G401.6 (cell line): ENCODE results near the gene CIDEC.
"Not testable (repeated sequence)": the region's sequence is repeated elsewhere in the genome, so short reads cannot be mapped to it uniquely, and the experiment has no call there.

Experiments
- FAIRE-seq: peaks from 2 replicates; lab custom pipeline; 2012; peaks lifted over from hg19 to GRCh38; lab: Jason Lieb, UNC

CIDEC gene

GRCh38 chr3:9901967-9902366, 21.9 kb upstream of the CIDEC start:
- no peak for FAIRE-seq

- FAIRE-seq, result not testable (repeated sequence)
Observed at GRCh38 chr3:9900965-9901415, 20.9 kb upstream of the CIDEC start.

GRCh38 chr3:9899289-9899791, 19.3 kb upstream of the CIDEC start:
- no peak for FAIRE-seq

GRCh38 chr3:9898467-9899241, 18.6 kb upstream of the CIDEC start:
- no peak for FAIRE-seq

- FAIRE-seq, result no peak
Observed at GRCh38 chr3:9897408-9898372, 17.6 kb upstream of the CIDEC start.

- not testable (repeated sequence) for FAIRE-seq
Observed at GRCh38 chr3:9896755-9897407, 16.8 kb upstream of the CIDEC start.

GRCh38 chr3:9895715-9896114, 15.7 kb upstream of the CIDEC start:
- FAIRE-seq, result not testable (repeated sequence)

GRCh38 chr3:9893739-9894138, 13.7 kb upstream of the CIDEC start:
- FAIRE-seq, result no peak

GRCh38 chr3:9891072-9891622, 11.1 kb upstream of the CIDEC start:
- no peak for FAIRE-seq

GRCh38 chr3:9890249-9891071, 10.4 kb upstream of the CIDEC start, which contains the start of gene JAGN1:
TSS of gene JAGN1 (plus strand) at chr3:9890610. CDS start at chr3:9890723, 113 bp downstream.
- FAIRE-seq, result no peak

GRCh38 chr3:9889405-9889804, 9.4 kb upstream of the CIDEC start:
- FAIRE-seq, result no peak

GRCh38 chr3:9888540-9888939, 8.5 kb upstream of the CIDEC start:
- FAIRE-seq, result no peak

GRCh38 chr3:9887480-9887879, 7.4 kb upstream of the CIDEC start:
- FAIRE-seq, result no peak

GRCh38 chr3:9886328-9886727, 6.3 kb upstream of the CIDEC start:
- no peak for FAIRE-seq

GRCh38 chr3:9884555-9885165, 4.6 kb upstream of the CIDEC start:
- no peak for FAIRE-seq

- no peak for FAIRE-seq
Observed at GRCh38 chr3:9883706-9884554, 3.9 kb upstream of the CIDEC start.

- FAIRE-seq, result no peak
Observed at GRCh38 chr3:9881441-9881840, 1.4 kb upstream of the CIDEC start.

- FAIRE-seq, result no peak
Observed at GRCh38 chr3:9878700-9879099, 1.4 kb downstream of the CIDEC start.

- no peak for FAIRE-seq
Observed at GRCh38 chr3:9876991-9877390, 3.1 kb downstream of the CIDEC start.

GRCh38 chr3:9876255-9876654, 3.8 kb downstream of the CIDEC start:
- not testable (repeated sequence) for FAIRE-seq
